Liver (tissue), 9 donors: ENCODE measurements around the gene SOCS4. TPM values are rescaled to one million over a fixed set of nuclear protein-coding genes. Genes with fewer than 3 reads are reported as not detected.

Source experiments
- DNase-seq: peaks from one replicate; pipeline ENCODE4 v3.0.0-alpha.2; 2017; ENCODE audit warnings: low spot score
- H3K27ac ChIP-seq, 2 donors: one replicate each; pipeline ENCODE4 v1.7.0; 2013; ENCODE audit warnings: inconsistent platforms in 2 of 2, low read length in 2 of 2, control low read depth in 1 of 2, low read depth in 1 of 2, mild to moderate bottlenecking in 1 of 2
- H3K27me3 ChIP-seq, 4 donors: one replicate each; pipeline versions ENCODE4 v1.6.1 to v1.7.0; 2013; ENCODE audit warnings: low read length in 3 of 4, inconsistent platforms in 1 of 4, mild to moderate bottlenecking in 1 of 4, moderate library complexity in 1 of 4; ENCODE audit not compliant: control insufficient read depth in 4 of 4, insufficient read depth in 4 of 4
- H3K36me3 ChIP-seq, 4 donors: one replicate each; pipeline versions ENCODE4 v1.6.1 to v1.7.0; 2013; ENCODE audit warnings: low read length in 3 of 4, mild to moderate bottlenecking in 3 of 4, low read depth in 1 of 4, moderate library complexity in 1 of 4; ENCODE audit not compliant: control insufficient read depth in 4 of 4, insufficient read depth in 3 of 4
- H3K4me1 ChIP-seq, 4 donors: one replicate each; pipeline versions ENCODE4 v1.6.1 to v1.7.0; 2013; ENCODE audit warnings: low read length in 3 of 4, mild to moderate bottlenecking in 3 of 4, moderate library complexity in 1 of 4; ENCODE audit not compliant: control insufficient read depth in 4 of 4, insufficient read depth in 4 of 4
- H3K4me3 ChIP-seq, 3 donors: one replicate each; pipeline versions ENCODE4 v1.6.1 to v1.7.0; 2013; ENCODE audit warnings: low read length in 3 of 3, control low read depth in 1 of 3, low read depth in 1 of 3, mild to moderate bottlenecking in 1 of 3
- H3K9ac ChIP-seq, 2 donors: one replicate each; pipeline ENCODE4 v1.7.0; 2013; ENCODE audit warnings: low read length in 2 of 2, mild to moderate bottlenecking in 2 of 2, moderate library complexity in 2 of 2, control low read depth in 1 of 2, low read depth in 1 of 2
- H3K9me3 ChIP-seq, 4 donors: one replicate each; pipeline versions ENCODE4 v1.6.1 to v1.7.0; 2013; ENCODE audit warnings: low read length in 3 of 4; ENCODE audit not compliant: control insufficient read depth in 4 of 4
- ATF3 ChIP-seq: IDR thresholded peaks from 2 replicates; pipeline ENCODE4 v1.6.1; 2016; ENCODE audit warnings: antibody characterized with exemption
- CTCF ChIP-seq: fragments of 150-350 bp; IDR thresholded peaks from 2 replicates; pipeline ENCODE4 v1.5.1; 2017; ENCODE audit warnings: improper control_type of control experiment, low read depth, low read length; ENCODE audit not compliant: missing input control
- EGR1 ChIP-seq, 2 donors: IDR thresholded peaks; 2 replicates each; pipeline ENCODE4 v1.6.1; 2016 to 2018; ENCODE audit warnings: antibody characterized with exemption in 2 of 2, low read depth in 2 of 2
- FOXA1 ChIP-seq: IDR thresholded peaks from 2 replicates; pipeline ENCODE4 v1.6.1; 2016; ENCODE audit warnings: antibody characterized with exemption
- FOXA2 ChIP-seq: IDR thresholded peaks from 2 replicates; pipeline ENCODE4 v1.6.1; 2016; ENCODE audit warnings: antibody characterized with exemption
- GABPA ChIP-seq, 2 donors: IDR thresholded peaks in 1 of 2; conservative IDR thresholded peaks in 1 of 2; 2 replicates each; pipeline ENCODE4 v1.6.1; 2016; ENCODE audit warnings: antibody characterized with exemption in 2 of 2, mild to moderate bottlenecking in 1 of 2, moderate library complexity in 1 of 2
- HNF4A ChIP-seq, 2 donors: conservative IDR thresholded peaks; 2 replicates each; pipeline ENCODE4 v1.6.1; 2016; ENCODE audit warnings: antibody characterized with exemption in 2 of 2, mild to moderate bottlenecking in 2 of 2
- HNF4G ChIP-seq: IDR thresholded peaks from 2 replicates; pipeline ENCODE4 v1.6.1; 2016; ENCODE audit warnings: antibody characterized with exemption
- JUND ChIP-seq, 2 donors: IDR thresholded peaks; 2 replicates each; pipeline ENCODE4 v1.6.1; 2016; ENCODE audit warnings: antibody characterized with exemption in 2 of 2
- MAX ChIP-seq: IDR thresholded peaks from 2 replicates; pipeline ENCODE4 v1.6.1; 2016; ENCODE audit warnings: antibody characterized with exemption
- NR2F2 ChIP-seq: IDR thresholded peaks from 2 replicates; pipeline ENCODE4 v1.6.1; 2016; ENCODE audit warnings: antibody characterized with exemption
- RAD21 ChIP-seq, 2 donors: IDR thresholded peaks; 2 replicates each; pipeline ENCODE4 v1.6.1; 2016; ENCODE audit warnings: antibody characterized with exemption in 2 of 2, mild to moderate bottlenecking in 2 of 2
- REST ChIP-seq: IDR thresholded peaks from 2 replicates; pipeline ENCODE4 v1.6.1; 2016; ENCODE audit warnings: antibody characterized with exemption, mild to moderate bottlenecking
- RXRA ChIP-seq, 2 donors: IDR thresholded peaks; 2 replicates each; pipeline ENCODE4 v1.6.1; 2017 to 2018; ENCODE audit warnings: antibody characterized with exemption in 2 of 2, mild to moderate bottlenecking in 1 of 2
- SP1 ChIP-seq: IDR thresholded peaks from 2 replicates; pipeline ENCODE4 v1.6.1; 2018; ENCODE audit warnings: antibody characterized with exemption, mild to moderate bottlenecking
- TAF1 ChIP-seq: conservative IDR thresholded peaks from 2 replicates; pipeline ENCODE4 v1.6.1; 2016; ENCODE audit warnings: antibody characterized with exemption, mild to moderate bottlenecking
- YY1 ChIP-seq: IDR thresholded peaks from 2 replicates; pipeline ENCODE4 v1.6.1; 2016; ENCODE audit warnings: antibody characterized with exemption, mild to moderate bottlenecking
- ZBTB33 ChIP-seq: IDR thresholded peaks from 2 replicates; pipeline ENCODE4 v1.6.1; 2016; ENCODE audit warnings: antibody characterized with exemption
- WGBS: extraction: QIAGEN DNeasy Blood & Tissue Kit; methylation state at CpG from one replicate; pipeline ENCODE4 v1.1.7; 2013; 5-methylcytosine and 5-hydroxymethylcytosine counted together
- polyA plus RNA-seq, 2 donors: library from polyadenylated mRNA; stranded (reverse) in 1 of 2; unstranded in 1 of 2; fragments of 200-250 nt in 1 of 2; fragments of >200 nt in 1 of 2; fragmentation: Nextera tagmentation in 1 of 2; extraction: Ambion mirVana in 1 of 2; gene quantifications; one replicate each; pipeline versions ENCODE4 v1.2.1 to v1.2.3, GENCODE V29; 2013 to 2015
- total RNA-seq, 2 donors: library from RNA; depleted of rRNA; stranded (reverse); fragments of >200 nt; gene quantifications; one replicate each; pipeline ENCODE4 v1.2.3, GENCODE V29; 2014
- donor health status: healthy.
- donor health status: healthy.
- donor health status: healthy.
- donor health status: healthy.
- donor health status: healthy.

The SOCS4 gene
- total RNA-seq (1 to 10 TPM; 7.0 to 7.4 TPM), polyA plus RNA-seq (1 to 10 TPM; 2.2 to 5.0 TPM)

- no peaks in the 10 kb centered on the region for H3K27me3 ChIP-seq
- peak within 1 kb of the TSS; percentile 57 to 88 (median 60) for H3K4me3 ChIP-seq
- under 1% methylated on average over 56 of the region's 56 CpGs for WGBS
- peaks cover 0 to 19% (median 16%) of the 10 kb centered on the region in 4 donors for H3K4me1 ChIP-seq
- H3K9ac ChIP-seq, result peak within 1 kb of the TSS; percentile 63 to 72
- H3K36me3 ChIP-seq, result no peaks in the 10 kb centered on the region
- peak; percentile 95 for DNase-seq
- TF ChIP-seq RAD21 (IDR thresholded peaks at IDR 0.05) (peak; percentile 15 to 60), HNF4A (conservative IDR thresholded peaks at IDR 0.05) (no peak), GABPA (IDR thresholded peaks at IDR 0.05 in 1 of 2, conservative IDR thresholded peaks at IDR 0.05 in 1 of 2) (peak in 1 of 2 donors; percentile 79), YY1 (peak; percentile 86), JUND (IDR thresholded peaks at IDR 0.05) (no peak), RXRA (IDR thresholded peaks at IDR 0.05) (peak; percentile 31 to 33), ATF3 (no peak), FOXA2 (peak; percentile 4), CTCF (peak; percentile 24), EGR1 (IDR thresholded peaks at IDR 0.05; ENCODE audit: low read depth in 2 of 2) (peak; percentile 99 to 100), TAF1 (peak; percentile 31), REST (peak; percentile 53), ZBTB33 (no peak), MAX (peak; percentile 80), SP1 (peak; percentile 61), FOXA1 (no peak), NR2F2 (peak; percentile 69), HNF4G (no peak)
- H3K27ac ChIP-seq, result peak within 1 kb of the TSS; percentile 61 to 86
- H3K9me3 ChIP-seq, result no peaks in the 10 kb centered on the region
Observed at GRCh38 chr14:55026793-55027561, at the start of gene SOCS4, which contains the start of gene WDHD1. TSS of gene SOCS4 (plus strand) at chr14:55027236. CDS start at chr14:55043042, 15,806 bp downstream. TSS of gene WDHD1 (minus strand) at chr14:55027099. CDS start at chr14:55026787, 312 bp downstream.
